Progenitor cell of endocrine pancreas (in vitro differentiated cells): Measurements from ENCODE around the gene PSMA6. TPM values are rescaled to one million over a fixed set of nuclear protein-coding genes. Genes with fewer than 3 reads are reported as not detected.
"Not testable (repeated sequence)": the region's sequence is repeated elsewhere in the genome, so short reads cannot be mapped to it uniquely, and the experiment has no call there.

Experiments used
- DNase-seq: peaks from one replicate; pipeline ENCODE4 v3.0.0; 2021; ENCODE audit warnings: low spot score; ENCODE audit not compliant: unreplicated experiment
- H3K27ac Mint-ChIP-seq: 2 replicates; pipeline ENCODE4 v1.8.0; 2021; ENCODE audit warnings: mild to moderate bottlenecking, moderate library complexity, mixed read lengths
- H3K27me3 Mint-ChIP-seq: 2 replicates; pipeline ENCODE4 v1.8.0; 2021; ENCODE audit warnings: mixed read lengths
- H3K36me3 Mint-ChIP-seq: 2 replicates; pipeline ENCODE4 v1.8.0; 2022; ENCODE audit warnings: mixed read lengths; ENCODE audit not compliant: insufficient read depth
- H3K4me1 Mint-ChIP-seq: 2 replicates; pipeline ENCODE4 v1.8.0; 2021; ENCODE audit warnings: low read depth, mixed read lengths
- H3K4me3 Mint-ChIP-seq: 2 replicates; pipeline ENCODE4 v1.8.0; 2021; ENCODE audit warnings: low read depth, mild to moderate bottlenecking, moderate library complexity, mixed read lengths
- H3K9me3 Mint-ChIP-seq: 2 replicates; pipeline ENCODE4 v1.8.0; 2021; ENCODE audit warnings: low read depth, mixed read lengths
- total RNA-seq: library from RNA; stranded (reverse); gene quantifications from 2 replicates; pipeline ENCODE4 v1.2.1, GENCODE V29; 2021
- TF ChIP-seq, protein P1 (sequence below): fragments of 200-600 bp; sonication (generic); IDR thresholded peaks from one replicate; pipeline ENCODE4 v1.5.0; 2021; ENCODE audit warnings: antibody characterized with exemption, mild to moderate bottlenecking; ENCODE audit not compliant: unreplicated experiment

PSMA6 gene
- total RNA-seq, 1 donor from 2014 or later = 175 TPM

DNA sequence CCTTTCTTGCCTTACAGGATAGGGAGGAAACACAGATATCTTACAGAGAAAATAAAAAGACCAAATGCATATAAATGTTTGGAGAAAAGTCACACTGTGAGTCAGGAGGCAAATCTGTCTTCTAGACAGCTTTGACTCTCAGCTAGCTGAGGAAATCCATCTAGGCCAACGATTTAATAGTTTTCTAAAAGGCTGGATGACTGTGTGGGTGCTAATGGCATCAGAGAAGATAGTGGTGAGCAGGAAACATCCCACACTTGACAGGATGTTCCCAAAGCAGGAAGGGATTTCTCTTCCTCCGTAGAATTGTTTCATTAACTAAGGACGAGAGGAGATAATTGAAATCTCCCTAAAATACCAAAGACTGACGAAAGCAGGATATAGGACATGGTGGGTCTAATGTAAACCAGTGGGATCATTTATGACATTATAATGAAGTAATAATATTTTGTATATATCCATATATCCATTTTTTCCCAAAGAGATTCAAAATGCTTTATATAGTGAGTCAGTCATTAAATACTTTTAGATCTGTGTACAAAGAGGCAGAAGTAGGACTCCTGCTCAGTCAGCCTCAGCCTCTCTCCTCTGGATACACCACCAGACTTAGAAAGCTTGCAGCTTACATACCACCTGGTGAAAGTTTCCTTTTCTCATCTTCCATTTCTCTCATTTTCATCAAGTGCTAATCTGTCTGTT is 44.3 kb upstream of the PSMA6 start:
- TF ChIP-seq, protein P1, sequence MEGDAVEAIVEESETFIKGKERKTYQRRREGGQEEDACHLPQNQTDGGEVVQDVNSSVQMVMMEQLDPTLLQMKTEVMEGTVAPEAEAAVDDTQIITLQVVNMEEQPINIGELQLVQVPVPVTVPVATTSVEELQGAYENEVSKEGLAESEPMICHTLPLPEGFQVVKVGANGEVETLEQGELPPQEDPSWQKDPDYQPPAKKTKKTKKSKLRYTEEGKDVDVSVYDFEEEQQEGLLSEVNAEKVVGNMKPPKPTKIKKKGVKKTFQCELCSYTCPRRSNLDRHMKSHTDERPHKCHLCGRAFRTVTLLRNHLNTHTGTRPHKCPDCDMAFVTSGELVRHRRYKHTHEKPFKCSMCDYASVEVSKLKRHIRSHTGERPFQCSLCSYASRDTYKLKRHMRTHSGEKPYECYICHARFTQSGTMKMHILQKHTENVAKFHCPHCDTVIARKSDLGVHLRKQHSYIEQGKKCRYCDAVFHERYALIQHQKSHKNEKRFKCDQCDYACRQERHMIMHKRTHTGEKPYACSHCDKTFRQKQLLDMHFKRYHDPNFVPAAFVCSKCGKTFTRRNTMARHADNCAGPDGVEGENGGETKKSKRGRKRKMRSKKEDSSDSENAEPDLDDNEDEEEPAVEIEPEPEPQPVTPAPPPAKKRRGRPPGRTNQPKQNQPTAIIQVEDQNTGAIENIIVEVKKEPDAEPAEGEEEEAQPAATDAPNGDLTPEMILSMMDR = no peak
- DNase-seq = no peak
- H3K36me3 Mint-ChIP-seq = peaks cover 3% of the 10 kb centered on the region
- no peaks in the 10 kb centered on the region for H3K9me3 Mint-ChIP-seq
- H3K4me1 Mint-ChIP-seq = no peaks in the 10 kb centered on the region
- no peak overlapping the region for H3K4me3 Mint-ChIP-seq
- no peak overlapping the region for H3K27ac Mint-ChIP-seq
- no peaks in the 10 kb centered on the region for H3K27me3 Mint-ChIP-seq

DNA sequence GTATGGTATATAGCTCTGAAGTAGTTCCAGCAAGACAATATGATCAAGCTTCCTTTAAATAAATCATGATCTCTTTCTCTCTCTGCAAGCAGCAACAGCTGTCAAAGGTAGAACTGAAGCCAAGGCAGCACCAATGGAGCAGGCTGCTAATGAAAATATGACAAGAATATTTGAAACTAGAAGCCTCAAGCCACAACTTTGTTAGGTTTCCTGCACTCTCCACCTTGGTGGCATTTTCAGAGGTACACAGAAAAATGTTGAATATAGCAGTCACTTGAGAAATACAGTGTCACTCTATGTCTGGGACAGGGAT is 43.8 kb upstream of the PSMA6 start:
- Mint-ChIP-seq H3K27me3 (no peaks in the 10 kb centered on the region), H3K27ac (no peak overlapping the region), H3K4me3 (no peak overlapping the region), H3K9me3 (no peaks in the 10 kb centered on the region), H3K4me1 (no peaks in the 10 kb centered on the region), H3K36me3 (peaks cover 3% of the 10 kb centered on the region)
- no peak for DNase-seq
- TF ChIP-seq, protein P1 = no peak

DNA sequence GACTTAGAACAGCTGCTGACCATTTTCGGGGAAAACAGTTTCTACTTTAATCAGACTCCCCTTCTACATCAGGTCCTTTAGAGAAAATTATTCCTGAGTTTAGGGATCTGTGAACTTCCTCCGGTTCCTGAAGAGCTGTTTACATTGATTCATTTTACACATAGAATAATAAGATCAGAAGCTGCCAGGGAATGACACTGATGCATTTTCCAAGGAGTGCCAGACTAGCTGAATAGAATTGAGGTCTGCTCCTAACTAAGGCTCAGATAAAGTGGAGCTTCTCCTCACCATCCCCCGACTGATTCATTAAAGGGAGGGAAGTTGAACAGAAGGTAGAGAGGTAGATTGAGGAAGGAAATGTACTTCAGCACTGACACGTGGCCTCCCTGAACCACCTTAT is 41.9 kb upstream of the PSMA6 start:
- no peak overlapping the region for H3K27ac Mint-ChIP-seq
- peaks cover 9% of the 10 kb centered on the region for H3K36me3 Mint-ChIP-seq
- no peaks in the 10 kb centered on the region for H3K27me3 Mint-ChIP-seq
- H3K9me3 Mint-ChIP-seq = no peaks in the 10 kb centered on the region
- TF ChIP-seq, protein P1 = no peak
- no peak overlapping the region for H3K4me3 Mint-ChIP-seq
- DNase-seq = no peak
- no peaks in the 10 kb centered on the region for H3K4me1 Mint-ChIP-seq

DNA sequence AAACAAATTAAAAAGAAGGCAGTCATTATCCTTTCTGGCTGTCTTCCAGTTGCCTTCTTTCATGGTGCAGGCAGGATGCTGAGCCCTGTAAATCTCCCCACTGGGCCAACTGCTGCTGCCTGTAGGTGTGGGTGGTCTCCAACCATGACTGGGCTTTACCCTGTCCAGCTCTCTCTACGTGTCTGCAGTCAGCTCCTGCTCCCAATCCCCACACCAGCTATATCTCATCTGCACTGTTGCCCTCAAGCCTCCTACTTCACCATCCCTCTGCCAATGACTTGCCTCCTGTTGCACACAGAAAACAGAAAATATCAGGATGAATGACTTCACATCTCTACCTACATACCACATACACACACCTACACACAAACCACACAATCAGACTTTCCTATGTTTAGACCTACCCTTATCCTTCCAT is 39.7 kb upstream of the PSMA6 start:
- H3K27ac Mint-ChIP-seq = no peak overlapping the region

DNA sequence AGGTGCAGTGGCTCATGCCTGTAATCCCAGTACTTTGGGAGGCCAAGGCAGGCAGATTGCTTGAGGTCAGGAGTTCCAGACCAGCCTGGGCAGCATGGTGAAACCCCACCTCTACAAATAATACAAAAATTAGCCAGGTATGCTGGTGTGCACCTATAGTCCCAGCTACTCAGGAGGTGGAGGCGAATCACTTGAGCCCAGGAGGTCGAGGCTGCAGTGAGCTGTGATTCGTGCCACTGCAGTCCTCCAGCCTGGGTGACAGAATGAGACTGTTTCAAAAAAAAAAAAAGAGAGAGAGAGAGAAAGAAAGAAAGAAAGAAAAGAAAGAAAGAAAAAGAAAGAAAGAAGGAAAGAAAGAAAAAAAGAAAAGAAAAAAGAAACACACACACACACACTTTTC is 39.1 kb upstream of the PSMA6 start:
- H3K9me3 Mint-ChIP-seq, H3K36me3 Mint-ChIP-seq, H3K27ac Mint-ChIP-seq, H3K4me1 Mint-ChIP-seq, H3K27me3 Mint-ChIP-seq, DNase-seq, H3K4me3 Mint-ChIP-seq: not testable (repeated sequence)

More for the DNA sequence above, 39.7 kb upstream of the PSMA6 start:
- no peak for DNase-seq
- H3K36me3 Mint-ChIP-seq = peaks cover 9% of the 10 kb centered on the region
- no peaks in the 10 kb centered on the region for H3K27me3 Mint-ChIP-seq
- no peak overlapping the region for H3K4me3 Mint-ChIP-seq
- TF ChIP-seq, protein P1 = no peak
- no peaks in the 10 kb centered on the region for H3K9me3 Mint-ChIP-seq
- no peaks in the 10 kb centered on the region for H3K4me1 Mint-ChIP-seq

DNA sequence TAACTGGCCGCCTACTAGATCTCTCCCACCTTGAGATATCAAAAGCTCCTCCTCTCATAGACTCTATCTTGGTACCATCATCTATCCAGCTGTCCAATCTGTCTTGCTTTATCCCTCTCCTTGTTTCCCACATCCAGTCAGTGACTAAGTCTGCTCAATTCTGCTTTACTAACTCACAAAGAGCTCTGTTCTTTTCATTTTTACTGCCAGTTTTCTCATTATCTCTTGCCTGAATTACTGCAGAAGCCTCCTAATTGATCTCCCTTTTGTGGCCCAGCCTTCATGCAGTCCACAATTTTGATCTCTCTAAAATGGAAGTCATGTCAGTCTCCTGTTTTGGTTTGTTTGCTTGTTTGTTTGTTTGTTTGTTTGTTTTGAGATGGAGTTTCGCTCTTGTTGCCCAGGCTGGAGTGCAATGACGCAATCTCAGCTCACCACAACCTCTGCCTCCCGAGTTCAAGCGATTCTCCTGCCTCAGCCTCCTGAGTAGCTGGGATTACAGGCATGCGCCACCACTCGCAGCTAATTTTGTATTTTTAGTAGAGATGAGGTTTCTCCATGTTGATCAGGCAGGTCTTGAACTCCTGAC is 38.1 kb upstream of the PSMA6 start:
- H3K4me1 Mint-ChIP-seq, DNase-seq, H3K27ac Mint-ChIP-seq, H3K27me3 Mint-ChIP-seq, H3K9me3 Mint-ChIP-seq, H3K4me3 Mint-ChIP-seq: not testable (repeated sequence)
- H3K36me3 Mint-ChIP-seq = peaks cover 11% of the 10 kb centered on the region
